GM19035 (cell line): Measurements from ENCODE around the gene PSME3.
"Not testable (repeated sequence)": the region's sequence is repeated elsewhere in the genome, so short reads cannot be mapped to it uniquely, and the experiment has no call there.

Experiments
- ATAC-seq: cut with Tn5 transposase; IDR thresholded peaks from one replicate; pipeline ENCODE4 v1.9.1; 2021; ENCODE audit not compliant: unreplicated experiment

The PSME3 gene

GRCh38 chr17:42873932-42874695 lies 40.9 kb downstream of the PSME3 start:
- not testable (repeated sequence) for ATAC-seq

GRCh38 chr17:42877037-42877436 lies 43.8 kb downstream of the PSME3 start:
- no peak for ATAC-seq

GRCh38 chr17:42878123-42878880 lies 45.1 kb downstream of the PSME3 start:
- ATAC-seq: no peak

GRCh38 chr17:42878924-42879595 lies 45.9 kb downstream of the PSME3 start:
- ATAC-seq: no peak

GRCh38 chr17:42879596-42879985 lies 46.4 kb downstream of the PSME3 start:
- no peak for ATAC-seq

GRCh38 chr17:42880776-42881310 lies 47.6 kb downstream of the PSME3 start:
- no peak for ATAC-seq

- ATAC-seq: not testable (repeated sequence)
These were observed 48.5 kb downstream of the PSME3 start for GRCh38 chr17:42881706-42882105.

GRCh38 chr17:42882166-42882565 lies 49.0 kb downstream of the PSME3 start:
- ATAC-seq: no peak

- ATAC-seq: no peak
These were observed 50.8 kb downstream of the PSME3 start for GRCh38 chr17:42883802-42884558.

GRCh38 chr17:42885806-42886205 lies 52.6 kb downstream of the PSME3 start:
- ATAC-seq: not testable (repeated sequence)

- no peak for ATAC-seq
These were observed 53.3 kb downstream of the PSME3 start for GRCh38 chr17:42886283-42887176.

GRCh38 chr17:42889809-42890208 lies 56.6 kb downstream of the PSME3 start:
- ATAC-seq: no peak

- no peak for ATAC-seq
These were observed 58.4 kb downstream of the PSME3 start for GRCh38 chr17:42891539-42892152.

- no peak for ATAC-seq
These were observed 60.2 kb downstream of the PSME3 start for GRCh38 chr17:42893359-42893758.
